Activated naive CD4-positive, alpha-beta T cell treated with Interleukin-2 at 50 U/mL for 16 hours (primary cell): Measurements from ENCODE around the gene UBE2D2.

Experiments
- DNase-seq: peaks from one replicate; pipeline ENCODE4 v3.0.0-alpha.2; 2020

Gene UBE2D2

GRCh38 chr5:139663207-139664085, 102.3 kb downstream of the UBE2D2 start:
- DNase-seq: no peak

GRCh38 chr5:139664086-139664693, 103.1 kb downstream of the UBE2D2 start:
- no peak for DNase-seq

DNA sequence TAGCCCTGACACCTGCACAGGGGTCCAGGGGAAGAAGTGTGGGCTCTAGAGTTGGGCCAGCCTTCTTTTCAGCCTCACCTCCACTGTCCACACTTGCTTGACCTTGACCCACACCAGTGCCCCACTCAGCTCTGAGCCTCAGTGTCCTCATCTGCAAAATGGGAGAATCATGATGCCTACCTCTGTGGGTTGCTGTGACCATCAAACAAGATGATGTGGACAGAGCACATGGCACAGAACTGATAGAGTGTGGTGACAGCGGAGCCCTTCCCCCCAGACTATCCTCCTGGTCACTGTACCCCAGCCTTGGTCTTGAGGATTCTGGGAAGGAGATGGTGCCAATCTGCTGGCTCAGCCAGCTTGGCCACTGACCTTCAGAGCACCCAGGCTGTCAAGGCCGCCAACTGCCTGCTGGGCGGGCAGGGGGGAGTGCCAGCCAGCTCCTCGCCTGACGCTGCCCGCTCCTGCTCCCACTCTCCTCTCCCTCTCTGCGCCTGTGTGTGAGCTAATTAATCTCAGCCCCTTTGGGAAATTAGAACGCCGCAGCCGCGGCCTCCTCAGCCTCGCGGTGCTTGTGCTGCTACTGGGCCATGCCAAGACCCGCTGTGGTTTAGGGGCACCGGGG, 103.7 kb downstream of the UBE2D2 start:
- DNase-seq: no peak

- no peak for DNase-seq
Observed at GRCh38 chr5:139665626-139666025, 104.5 kb downstream of the UBE2D2 start.

DNA sequence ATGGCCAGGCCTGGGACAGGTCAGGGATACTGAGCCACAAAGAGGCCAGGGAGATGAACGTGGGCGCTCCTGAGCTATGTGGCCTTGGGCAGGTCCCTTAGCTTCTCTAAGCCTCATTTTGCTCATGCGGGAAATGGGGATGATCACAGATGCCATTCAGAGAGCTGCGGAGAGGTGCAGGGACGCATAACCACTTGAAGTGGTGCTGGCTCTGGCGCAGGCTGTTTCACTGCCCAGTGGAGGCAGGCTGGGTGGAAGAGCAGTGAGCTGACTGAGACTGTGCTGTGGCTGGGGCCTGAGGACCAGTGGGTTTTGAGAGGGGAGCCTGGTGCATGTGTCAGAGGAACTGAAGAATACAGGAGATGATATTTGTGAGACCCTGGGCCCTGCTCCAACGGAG, 105.4 kb downstream of the UBE2D2 start:
- no peak for DNase-seq

DNA sequence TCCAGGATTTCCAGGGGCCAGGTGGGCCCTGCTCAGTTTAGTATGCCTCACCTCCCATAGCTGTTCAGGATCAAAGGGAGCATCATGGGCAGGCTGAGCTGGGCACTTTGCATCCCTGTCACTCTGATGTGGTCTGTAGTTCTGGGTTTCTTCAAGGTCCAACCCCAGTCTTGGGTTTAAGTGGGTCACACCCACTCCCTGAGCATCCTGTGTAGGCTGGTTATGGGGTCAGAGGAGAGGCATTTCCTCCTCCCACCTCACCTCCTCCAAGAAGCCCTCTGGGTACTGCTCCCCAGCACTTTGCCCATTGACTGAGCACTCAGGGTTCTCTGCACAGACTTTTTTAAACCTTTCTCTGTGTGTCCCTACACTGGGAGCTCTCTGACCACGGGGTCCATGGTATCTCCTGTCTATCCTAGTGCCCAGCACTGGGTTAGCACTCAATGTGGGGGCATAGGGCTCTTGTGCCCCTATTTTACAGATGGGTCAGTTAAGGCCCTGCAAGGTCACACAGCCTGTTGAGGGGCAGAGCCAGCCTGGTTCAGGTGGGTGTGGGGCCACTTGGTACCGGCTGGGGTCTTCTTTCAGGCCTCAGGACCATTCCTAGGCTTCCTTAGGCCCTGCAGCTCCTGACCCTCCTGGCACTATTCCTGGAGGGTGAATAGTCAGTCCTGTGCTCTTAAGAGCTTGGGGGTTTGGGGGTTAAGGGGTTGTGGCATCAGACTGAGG, 106.0 kb downstream of the UBE2D2 start:
- DNase-seq: no peak

DNA sequence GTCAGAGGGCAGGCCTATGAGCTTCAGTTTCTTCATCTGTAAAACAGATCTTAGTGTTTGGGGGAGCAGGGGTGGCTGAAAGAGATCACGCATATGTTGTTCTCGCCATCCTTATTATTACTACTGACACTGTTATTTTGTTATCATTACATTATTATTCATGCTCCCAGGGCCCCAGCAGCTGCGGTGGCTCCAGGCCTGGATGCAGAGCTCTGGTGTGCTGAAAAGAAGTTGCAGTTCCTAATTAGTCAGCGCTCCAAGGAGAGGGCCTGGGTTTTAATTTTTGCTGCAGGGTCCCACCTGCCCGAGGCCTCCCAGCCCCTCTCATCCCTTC, 106.6 kb downstream of the UBE2D2 start:
- DNase-seq: no peak

DNA sequence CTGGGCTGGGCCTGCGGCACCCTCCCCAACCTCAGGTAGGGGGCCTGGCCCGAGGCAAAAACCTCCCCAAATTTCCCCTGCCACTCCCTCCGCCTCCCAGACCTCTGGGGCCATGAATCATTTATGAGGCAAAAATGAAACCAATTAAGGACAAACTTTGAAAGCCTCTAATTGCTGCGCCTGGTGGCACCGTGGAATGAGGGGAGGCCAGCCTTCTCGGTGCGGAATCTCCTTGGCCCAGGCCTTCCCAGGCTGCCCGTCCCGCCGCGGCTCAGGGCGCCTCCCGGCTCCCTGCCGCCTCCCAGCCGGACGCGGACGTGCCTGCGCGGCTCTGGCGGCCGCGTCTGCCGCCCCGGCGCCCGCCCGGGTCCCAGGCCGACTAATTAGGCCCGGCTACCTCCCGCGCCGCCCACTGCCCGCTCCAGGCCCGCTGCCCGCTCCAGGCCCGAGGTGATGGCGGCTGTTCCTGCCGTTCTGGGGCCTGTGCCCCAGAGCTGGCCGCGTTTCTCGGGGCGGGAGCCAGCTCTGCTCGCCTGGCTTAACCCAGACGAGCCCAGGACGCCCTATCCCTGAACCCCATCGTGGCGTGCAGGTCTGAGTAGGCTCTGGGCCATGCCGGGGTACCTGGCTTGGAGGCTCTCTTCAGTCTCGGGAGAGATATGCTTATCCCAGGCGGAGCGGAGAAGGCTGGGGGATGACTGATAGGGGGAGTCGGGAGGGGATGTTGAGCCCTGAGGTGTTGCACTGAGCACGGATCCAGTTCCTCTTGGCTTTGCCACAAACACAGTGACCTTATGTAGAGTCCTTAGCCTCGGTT, 107.1 kb downstream of the UBE2D2 start:
- peak; percentile 45 for DNase-seq

DNA sequence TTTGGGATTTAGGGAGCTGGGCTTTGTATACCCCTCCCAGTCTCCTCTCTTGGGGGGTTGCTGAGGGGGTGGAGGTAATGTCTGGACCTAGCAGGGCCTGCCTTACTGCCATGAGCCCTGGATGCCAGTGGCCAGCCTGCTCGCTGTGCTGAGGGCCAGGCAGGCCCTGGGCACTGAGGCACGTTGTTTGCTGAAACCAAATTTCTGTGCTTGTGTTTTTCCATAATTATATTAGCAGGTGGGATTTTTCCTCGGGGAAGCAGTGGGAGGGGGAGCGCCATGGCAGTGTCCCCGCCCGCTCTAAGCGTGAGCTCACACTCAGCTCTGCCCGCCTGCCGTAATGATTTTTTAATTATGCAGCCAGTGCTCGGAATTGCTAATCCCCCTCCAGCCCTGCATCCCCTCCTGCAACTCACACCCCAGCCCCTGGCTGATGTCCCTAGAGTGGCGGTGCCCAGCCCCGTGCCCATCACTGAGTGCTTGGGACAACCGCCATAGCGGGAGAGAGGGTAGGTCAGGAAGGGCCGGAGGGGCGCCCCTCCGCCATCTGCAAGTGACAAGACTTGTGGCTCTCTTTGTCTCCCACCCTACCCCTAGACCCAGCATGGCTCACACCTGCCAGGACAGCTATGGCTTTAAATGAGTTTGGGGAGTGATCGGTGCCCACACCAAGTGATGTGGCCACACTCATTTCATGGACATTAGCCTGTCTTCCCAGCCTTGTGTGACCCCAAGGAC, 108.0 kb downstream of the UBE2D2 start:
- no peak for DNase-seq

DNA sequence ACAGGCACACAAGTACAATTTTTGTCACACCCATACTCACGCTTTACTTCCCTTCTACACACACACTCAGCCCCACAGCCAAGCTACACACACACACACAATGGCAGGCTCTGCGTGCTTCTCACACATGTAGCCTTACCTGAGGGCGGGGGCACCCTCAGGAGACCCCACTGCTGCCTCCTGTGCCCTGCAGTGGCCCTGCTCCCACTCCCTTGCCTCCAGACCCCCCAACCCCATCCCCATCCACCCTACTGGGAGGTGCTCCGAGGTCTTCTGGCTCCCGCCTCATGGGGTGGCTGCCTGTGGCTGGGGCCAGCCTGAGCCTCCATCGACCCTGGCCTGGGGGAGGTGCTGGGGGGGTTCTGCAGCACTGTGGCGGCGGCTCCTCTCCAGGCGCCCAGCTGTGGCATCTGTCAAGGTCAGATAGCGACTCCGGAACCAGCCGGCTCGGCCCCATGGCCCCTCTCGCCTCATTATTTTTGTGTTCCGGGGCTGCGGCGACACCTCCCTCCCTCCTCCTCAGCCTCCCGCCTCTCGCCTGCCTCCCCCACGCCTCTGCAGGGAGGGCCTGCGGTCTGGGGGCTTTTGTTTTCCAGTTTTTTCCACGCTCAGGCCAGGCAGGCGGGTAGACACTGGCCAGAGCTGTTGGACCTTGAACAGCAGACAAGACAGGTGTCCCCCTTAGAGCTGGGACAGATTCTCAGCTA, 108.7 kb downstream of the UBE2D2 start:
- no peak for DNase-seq

DNA sequence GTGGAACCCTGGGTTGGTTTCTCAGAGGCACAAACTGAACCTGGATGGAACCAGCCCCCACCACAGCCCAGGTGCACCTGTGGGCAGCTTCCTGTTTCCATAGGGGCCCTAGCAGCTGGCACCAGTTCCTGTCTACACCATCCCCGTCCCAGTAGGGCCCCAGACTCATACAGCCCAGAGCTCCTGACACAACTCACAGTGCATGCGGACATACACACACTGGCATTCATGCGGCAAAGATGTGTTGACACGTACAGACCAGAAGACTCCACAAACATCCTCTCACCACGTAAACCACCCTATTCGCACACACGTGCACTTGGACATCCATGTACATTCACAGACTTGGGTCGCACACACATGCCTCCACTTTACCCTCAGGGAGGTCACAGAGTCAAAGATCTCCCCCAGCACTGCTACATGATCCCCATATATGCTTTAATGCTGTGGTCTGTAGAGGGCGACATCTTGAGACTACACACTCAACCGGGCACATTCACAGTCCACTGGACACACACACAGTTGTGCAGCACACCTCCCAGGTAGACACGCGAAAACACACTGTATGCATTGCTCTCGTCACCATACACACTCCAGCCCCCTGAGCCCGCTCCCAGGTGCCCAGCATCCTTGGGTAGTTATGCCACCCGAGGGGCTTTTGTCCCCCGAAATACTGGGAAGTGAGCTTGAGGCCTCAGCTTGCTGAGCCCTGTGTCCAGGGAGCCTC, 109.4 kb downstream of the UBE2D2 start:
- no peak for DNase-seq

DNA sequence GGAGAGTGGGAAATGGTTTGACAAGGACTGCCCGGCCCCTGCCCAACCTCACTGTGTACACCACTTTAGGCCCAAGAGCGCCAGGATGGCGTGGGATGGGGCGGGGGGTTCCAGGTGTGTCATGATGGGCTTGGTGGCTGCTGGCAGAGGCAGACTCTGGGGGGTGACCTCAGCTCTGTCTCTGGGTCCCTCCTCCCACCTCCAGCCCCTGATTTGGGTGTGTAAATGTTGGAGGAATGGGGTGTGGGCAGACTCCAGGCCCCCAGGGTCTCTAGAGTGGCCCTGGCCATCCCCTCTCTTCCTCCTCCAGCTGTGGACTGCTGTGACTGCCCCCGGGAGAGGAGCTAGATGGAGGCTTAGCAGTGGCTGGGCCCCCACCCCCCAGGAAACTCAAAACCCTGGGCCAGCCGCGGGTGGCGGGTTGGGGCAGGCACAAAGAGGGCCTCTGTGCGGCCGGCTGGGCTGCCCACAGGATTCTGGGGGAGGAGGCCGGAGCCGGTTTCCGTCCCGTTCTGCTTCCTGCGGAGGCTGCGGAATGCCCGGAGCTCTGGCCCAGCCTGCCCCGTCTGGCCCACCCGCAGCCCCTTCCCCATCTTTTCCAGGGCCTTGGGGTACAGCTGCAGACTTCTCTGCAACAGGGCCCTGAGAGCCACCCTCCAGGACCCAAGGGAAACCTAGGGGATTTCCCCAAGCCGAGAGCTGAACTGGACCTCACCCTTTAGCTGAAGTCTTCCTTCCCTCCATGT, 110.1 kb downstream of the UBE2D2 start:
- DNase-seq: no peak

DNA sequence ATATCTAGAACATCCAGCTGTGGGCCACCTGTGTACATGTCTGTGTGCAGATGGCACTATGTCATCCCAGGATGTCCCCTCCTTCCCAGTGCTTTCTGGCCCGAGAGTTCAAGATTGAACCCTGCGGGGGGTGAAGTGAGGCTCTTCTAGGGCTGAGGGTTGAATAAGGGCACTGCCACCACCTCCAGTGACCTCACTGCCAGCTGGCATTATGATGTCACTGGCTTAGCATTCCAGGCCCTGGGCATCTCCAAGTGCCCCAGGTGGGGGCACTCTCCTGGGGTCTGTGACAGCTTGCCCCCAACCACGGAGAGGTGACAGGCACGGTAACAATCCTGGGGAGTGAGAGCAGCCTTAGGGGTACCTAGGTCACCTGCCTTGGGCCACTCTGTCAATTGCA, 114.1 kb downstream of the UBE2D2 start:
- no peak for DNase-seq

- DNase-seq: no peak
Observed at GRCh38 chr5:139675825-139676224, 114.7 kb downstream of the UBE2D2 start.

DNA sequence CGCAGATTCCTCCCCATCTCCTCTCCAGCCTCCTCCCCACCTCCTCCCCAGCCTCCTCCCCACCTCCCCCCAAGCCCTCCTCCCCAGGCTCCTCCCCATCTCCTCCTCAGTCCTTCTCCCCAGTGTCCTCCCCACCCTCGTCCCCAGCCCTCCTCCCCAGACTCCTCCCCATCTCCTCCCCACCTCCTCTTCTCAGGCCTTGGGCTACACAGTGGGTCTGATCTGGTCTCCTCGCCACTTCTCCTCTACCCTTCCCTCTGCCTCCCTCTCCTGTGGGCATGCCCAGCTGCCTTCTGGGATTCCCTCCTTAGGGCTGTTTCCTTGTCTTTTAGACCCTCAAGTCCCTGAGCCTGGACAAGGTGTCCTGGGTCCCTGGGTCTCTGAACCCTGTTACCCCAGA, 115.3 kb downstream of the UBE2D2 start:
- DNase-seq: no peak

DNA sequence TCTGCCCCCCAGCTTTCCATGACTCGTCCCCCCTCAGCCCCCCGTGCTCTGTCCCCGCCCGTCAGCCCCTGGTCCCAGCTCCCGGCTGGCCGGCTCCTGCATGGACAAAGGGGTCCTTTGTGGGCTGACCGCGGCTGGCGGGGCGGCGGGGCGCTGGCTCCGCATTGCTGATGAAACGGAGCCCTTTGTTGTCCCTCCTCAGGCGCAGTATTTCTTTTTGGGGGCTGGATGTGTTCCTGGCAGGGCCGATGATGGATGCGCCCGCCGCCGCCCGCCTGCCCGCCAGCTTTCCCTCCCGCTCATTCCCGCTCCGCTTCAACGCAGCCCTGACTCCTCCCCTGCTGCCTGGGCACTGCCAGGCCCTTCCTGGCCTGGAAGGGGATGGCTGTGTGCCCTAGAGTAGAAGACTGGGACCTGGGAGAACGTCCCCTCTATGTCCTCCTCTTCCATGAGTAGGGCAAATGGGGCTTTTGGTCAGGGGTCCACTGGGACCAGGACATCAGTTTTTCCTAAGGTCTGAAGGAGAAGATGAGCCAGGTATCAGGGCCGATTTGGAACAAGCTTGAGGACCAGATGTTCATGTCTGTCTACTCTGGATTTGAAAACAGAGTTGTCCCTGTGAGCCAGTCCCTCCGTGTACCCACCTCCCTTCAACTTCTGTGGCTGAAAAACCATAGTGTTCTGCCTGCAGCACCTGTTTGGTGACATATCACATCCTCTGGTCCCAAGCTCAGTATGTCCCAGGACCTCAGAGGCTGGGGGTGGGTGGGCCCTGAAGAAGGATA, 116.0 kb downstream of the UBE2D2 start:
- DNase-seq: no peak
